GM19372 (cell line): ENCODE data around the gene SH2D3C.
"Not testable (repeated sequence)": the region's sequence is repeated elsewhere in the genome, so short reads cannot be mapped to it uniquely, and the experiment has no call there.

Source experiments
- ATAC-seq: cut with Tn5 transposase; IDR thresholded peaks from one replicate; pipeline ENCODE4 v1.9.1; 2021; ENCODE audit warnings: mild to moderate bottlenecking, low read depth, moderate library complexity; ENCODE audit not compliant: unreplicated experiment

Gene SH2D3C

GRCh38 chr9:127785933-127786772, 7.7 kb upstream of the SH2D3C start, which contains the start of gene CDK9:
Gene CDK9 (plus strand): TSS chr9:127786034. CDS start chr9:127786149, 115 bp downstream.
- ATAC-seq = peak; percentile 56

- peak; percentile 42 for ATAC-seq
Measured at GRCh38 chr9:127785023-127785932, 6.8 kb upstream of the SH2D3C start.

GRCh38 chr9:127783111-127784008, 4.9 kb upstream of the SH2D3C start:
- no peak for ATAC-seq

- no peak for ATAC-seq
Measured at GRCh38 chr9:127781806-127782205, 3.3 kb upstream of the SH2D3C start.

- ATAC-seq = not testable (repeated sequence)
Measured at GRCh38 chr9:127780909-127781308, 2.4 kb upstream of the SH2D3C start.

- no peak for ATAC-seq
Measured at GRCh38 chr9:127780126-127780885, 1.8 kb upstream of the SH2D3C start.

GRCh38 chr9:127779136-127779981, 893 bp upstream of the SH2D3C start:
- no peak for ATAC-seq

GRCh38 chr9:127777368-127777980, 992 bp downstream of the SH2D3C start:
- ATAC-seq = no peak

GRCh38 chr9:127776924-127777289, 1.6 kb downstream of the SH2D3C start:
- ATAC-seq = no peak

GRCh38 chr9:127776195-127776923, 2.1 kb downstream of the SH2D3C start:
- no peak for ATAC-seq

- ATAC-seq = no peak
Measured at GRCh38 chr9:127773981-127774380, 4.5 kb downstream of the SH2D3C start.

- ATAC-seq = no peak
Measured at GRCh38 chr9:127773272-127773671, 5.2 kb downstream of the SH2D3C start.

- ATAC-seq = no peak
Measured at GRCh38 chr9:127772603-127773002, 5.9 kb downstream of the SH2D3C start.

GRCh38 chr9:127771570-127772189, 6.8 kb downstream of the SH2D3C start:
- ATAC-seq = no peak

- ATAC-seq = peak; percentile 86
Measured at GRCh38 chr9:127770905-127771569, 7.4 kb downstream of the SH2D3C start.

GRCh38 chr9:127770583-127770904, 7.9 kb downstream of the SH2D3C start:
- no peak for ATAC-seq
